Prostate gland (tissue), 2 donors: ENCODE data around the gene TNRC6C.

Experiments used
- POLR2A ChIP-seq: fragments of 450-650 bp; IDR thresholded peaks from one replicate; pipeline ENCODE4 v1.6.1; 2016; ENCODE audit warnings: antibody characterized with exemption, mild to moderate bottlenecking
- POLR2AphosphoS5 ChIP-seq: sonication (generic); formaldehyde crosslinking; IDR thresholded peaks from one replicate; pipeline ENCODE4 v1.6.1; 2017; ENCODE audit warnings: antibody characterized with exemption
- TF ChIP-seq, protein P1 (sequence below), 4 experiments: fragments of 200-600 bp in 2 of 4; fragments of 450-650 bp in 2 of 4; sonication (generic) in 2 of 4; IDR thresholded peaks; 1 replicate in 3 of 4; 2 replicates in 1 of 4; pipeline ENCODE4 v1.5.1; 2016 to 2019; ENCODE audit warnings: antibody characterized with exemption in 4 of 4, mild to moderate bottlenecking in 2 of 4, moderate library complexity in 2 of 4

DNA sequence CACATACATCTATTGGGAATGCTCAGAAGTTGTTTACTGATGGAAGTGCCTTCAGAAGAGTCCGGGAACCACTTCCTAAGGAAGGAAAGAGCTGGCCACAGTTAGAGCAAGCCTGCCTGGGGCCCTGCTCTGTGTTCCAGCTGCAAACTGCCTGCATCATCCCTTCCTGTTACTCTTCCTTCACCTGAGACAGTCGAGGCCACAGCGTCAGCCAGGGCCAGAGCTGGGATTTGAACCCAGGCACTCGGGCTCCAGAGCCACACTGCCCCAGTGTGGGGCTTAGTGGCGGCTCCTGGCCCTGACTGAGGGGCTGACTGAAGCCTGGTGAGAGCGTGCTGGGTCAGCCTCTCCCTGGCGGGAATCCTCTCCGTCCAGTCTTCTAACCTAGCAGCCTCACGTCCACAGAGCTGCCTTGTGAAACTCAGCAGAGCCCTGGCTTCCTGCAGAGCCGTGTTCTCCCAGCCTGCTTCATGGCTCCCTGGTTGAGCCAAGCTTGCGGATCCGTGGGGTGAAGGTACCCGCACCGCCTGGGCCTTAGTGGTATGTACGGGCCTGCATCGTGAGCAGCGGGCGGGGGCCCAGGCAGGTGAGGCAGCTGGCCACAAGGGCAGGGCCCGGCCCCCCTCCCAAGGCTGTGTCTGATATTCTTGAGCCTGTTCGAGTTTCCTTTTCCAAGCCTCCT is 183.1 kb downstream of the TNRC6C start:
- TF ChIP-seq, protein P1, sequence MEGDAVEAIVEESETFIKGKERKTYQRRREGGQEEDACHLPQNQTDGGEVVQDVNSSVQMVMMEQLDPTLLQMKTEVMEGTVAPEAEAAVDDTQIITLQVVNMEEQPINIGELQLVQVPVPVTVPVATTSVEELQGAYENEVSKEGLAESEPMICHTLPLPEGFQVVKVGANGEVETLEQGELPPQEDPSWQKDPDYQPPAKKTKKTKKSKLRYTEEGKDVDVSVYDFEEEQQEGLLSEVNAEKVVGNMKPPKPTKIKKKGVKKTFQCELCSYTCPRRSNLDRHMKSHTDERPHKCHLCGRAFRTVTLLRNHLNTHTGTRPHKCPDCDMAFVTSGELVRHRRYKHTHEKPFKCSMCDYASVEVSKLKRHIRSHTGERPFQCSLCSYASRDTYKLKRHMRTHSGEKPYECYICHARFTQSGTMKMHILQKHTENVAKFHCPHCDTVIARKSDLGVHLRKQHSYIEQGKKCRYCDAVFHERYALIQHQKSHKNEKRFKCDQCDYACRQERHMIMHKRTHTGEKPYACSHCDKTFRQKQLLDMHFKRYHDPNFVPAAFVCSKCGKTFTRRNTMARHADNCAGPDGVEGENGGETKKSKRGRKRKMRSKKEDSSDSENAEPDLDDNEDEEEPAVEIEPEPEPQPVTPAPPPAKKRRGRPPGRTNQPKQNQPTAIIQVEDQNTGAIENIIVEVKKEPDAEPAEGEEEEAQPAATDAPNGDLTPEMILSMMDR (IDR thresholded peaks at IDR 0.05) = no peak
- TF ChIP-seq POLR2A (no peak), POLR2AphosphoS5 (no peak)
